GM21529 (cell line): Measurements from ENCODE around the gene CLDN3.

Experiments used
- ATAC-seq: cut with Tn5 transposase; IDR thresholded peaks from one replicate; pipeline ENCODE4 v1.9.1; 2021; ENCODE audit not compliant: unreplicated experiment

CLDN3 gene

GRCh38 chr7:73773700-73774517, 3.8 kb upstream of the CLDN3 start:
- ATAC-seq: no peak

GRCh38 chr7:73770860-73771670, 995 bp upstream of the CLDN3 start:
- no peak for ATAC-seq

GRCh38 chr7:73769481-73770001, 529 bp downstream of the CLDN3 start:
- ATAC-seq: no peak

GRCh38 chr7:73768641-73769480, 1.2 kb downstream of the CLDN3 start:
- ATAC-seq: no peak

GRCh38 chr7:73766556-73767229, 3.4 kb downstream of the CLDN3 start:
- ATAC-seq: no peak

- no peak for ATAC-seq
These were observed 7.4 kb downstream of the CLDN3 start for GRCh38 chr7:73762659-73762999.

GRCh38 chr7:73761854-73762658, 8.0 kb downstream of the CLDN3 start:
- ATAC-seq: no peak

- no peak for ATAC-seq
These were observed 11.4 kb downstream of the CLDN3 start for GRCh38 chr7:73758581-73759138.

- ATAC-seq: no peak
These were observed 19.9 kb downstream of the CLDN3 start for GRCh38 chr7:73749931-73750776.

- no peak for ATAC-seq
These were observed 23.7 kb downstream of the CLDN3 start for GRCh38 chr7:73746378-73746777.

DNA sequence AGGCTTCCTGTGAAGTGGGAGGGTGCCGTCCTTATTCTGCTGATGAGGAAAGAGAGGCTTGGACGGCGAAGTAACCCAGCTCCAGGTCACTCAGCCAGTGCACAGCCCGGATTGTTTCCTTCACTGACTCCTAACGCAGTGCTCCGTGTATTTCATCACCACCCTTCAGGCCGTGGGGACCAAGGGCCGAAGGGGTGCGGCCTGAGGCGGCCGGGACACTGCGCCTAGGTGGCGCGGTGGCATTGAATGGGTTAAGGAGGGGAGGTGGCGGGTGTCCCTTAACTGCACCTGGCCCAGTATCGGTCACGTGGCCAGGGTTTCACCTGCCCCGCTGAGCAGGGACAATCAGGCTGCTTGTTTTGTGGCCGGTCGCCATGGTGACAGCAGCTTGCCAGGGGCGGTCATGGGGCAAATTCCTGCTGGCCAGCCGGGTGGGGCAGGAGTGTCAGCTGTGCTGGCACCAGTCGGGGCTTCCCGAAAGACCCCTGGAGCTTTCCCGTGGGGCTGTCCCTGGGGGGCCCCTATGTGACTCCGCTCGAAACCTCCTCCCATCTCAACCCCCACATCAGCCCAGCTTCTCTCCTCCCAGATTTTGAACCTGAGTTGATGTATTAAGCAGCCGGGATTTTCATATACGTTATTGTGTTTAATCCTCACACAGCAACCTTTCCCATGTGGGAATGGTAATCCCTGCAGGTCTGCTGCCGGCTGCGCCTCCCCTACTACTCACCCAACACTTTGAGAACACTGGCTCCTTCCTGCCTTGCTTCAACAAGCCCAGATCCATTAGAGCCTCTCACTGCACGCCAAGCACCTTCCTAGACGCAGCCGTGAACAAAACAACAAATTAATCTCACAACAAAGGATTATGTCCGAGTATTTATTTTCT, 27.1 kb downstream of the CLDN3 start:
- no peak for ATAC-seq

GRCh38 chr7:73742338-73742752, 27.7 kb downstream of the CLDN3 start:
- ATAC-seq: no peak

GRCh38 chr7:73741600-73741999, 28.5 kb downstream of the CLDN3 start:
- no peak for ATAC-seq

DNA sequence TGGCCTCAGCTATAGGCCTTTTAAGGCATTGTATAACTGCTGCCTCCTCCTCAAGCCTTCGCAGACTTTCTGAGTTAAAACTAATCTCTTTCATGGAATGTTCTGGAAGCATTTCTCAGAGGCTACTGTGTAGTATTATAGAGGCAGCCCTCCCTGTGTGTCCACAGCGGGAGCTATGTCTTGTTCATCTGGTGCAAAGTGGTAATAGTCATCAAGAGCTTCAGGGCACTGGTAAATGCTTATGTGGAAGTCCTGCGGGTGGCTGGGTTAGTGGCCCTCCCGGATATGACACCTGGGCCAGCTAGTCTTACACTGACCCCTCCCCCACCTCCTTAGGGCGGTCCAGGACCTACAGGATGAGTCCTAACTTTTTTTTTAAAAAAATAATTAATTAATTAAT, 29.3 kb downstream of the CLDN3 start:
- ATAC-seq: no peak

GRCh38 chr7:73740212-73740611, 29.9 kb downstream of the CLDN3 start:
- no peak for ATAC-seq

- no peak for ATAC-seq
These were observed 30.7 kb downstream of the CLDN3 start for GRCh38 chr7:73739387-73739767.

GRCh38 chr7:73738612-73739386, 31.3 kb downstream of the CLDN3 start, which contains the start of gene ABHD11:
TSS of gene ABHD11 (minus strand) at chr7:73738802. CDS start at chr7:73738770, 32 bp downstream.
- peak; percentile 90 for ATAC-seq
